Measurements from ENCODE around the gene HYAL3. TPM values are rescaled to one million over a fixed set of nuclear protein-coding genes. Genes with fewer than 3 reads are reported as not detected.
A peak's percentile ranks its signal among the peaks of the same experiment; 100 is the strongest.

Gene HYAL3
- total RNA-seq, 6 experiments from 2014 or later, result 4.7 to 8.3 (median 5.8) TPM

- TF ChIP-seq CTCF (IDR thresholded peaks at IDR 0.05), result peak; percentile 81
- DNase-seq, result no peak
- Mint-ChIP-seq H3K27ac (peak overlapping the region; percentile 26), H3K9me3 (no peaks in the 10 kb centered on the region), H3K4me3 (no peak overlapping the region), H3K36me3 (ENCODE audit: low read depth) (peaks cover 13% of the 10 kb centered on the region), H3K4me1 (ENCODE audit: low read depth) (peaks cover 26% of the 10 kb centered on the region), H3K27me3 (ENCODE audit: insufficient read depth) (peaks cover 2% of the 10 kb centered on the region; the same call in 1 of the 2 replicates)
These were observed 42.0 kb downstream of the HYAL3 start for GRCh38 chr3:50256978-50257890.

GRCh38 chr3:50255251-50255615 lies 44.0 kb downstream of the HYAL3 start:
- no peak for DNase-seq
- TF ChIP-seq CTCF (IDR thresholded peaks at IDR 0.05), result no peak
- H3K27ac Mint-ChIP-seq, result peak overlapping the region; percentile 82
- H3K4me3 Mint-ChIP-seq, result no peak overlapping the region
- H3K4me1 Mint-ChIP-seq (ENCODE audit: low read depth), result peaks cover 37% of the 10 kb centered on the region
- no peaks in the 10 kb centered on the region for H3K9me3 Mint-ChIP-seq
- H3K36me3 Mint-ChIP-seq (ENCODE audit: low read depth), result peaks cover 21% of the 10 kb centered on the region
- H3K27me3 Mint-ChIP-seq (ENCODE audit: insufficient read depth), result peaks cover 4% of the 10 kb centered on the region; the same call in 1 of the 2 replicates

- peak; percentile 31; the same call in 1 of the 2 replicates for TF ChIP-seq CTCF (IDR thresholded peaks at IDR 0.05)
- Mint-ChIP-seq H3K27me3 (ENCODE audit: insufficient read depth) (peaks cover 5% of the 10 kb centered on the region; the same call in 1 of the 2 replicates), H3K9me3 (no peaks in the 10 kb centered on the region), H3K4me1 (ENCODE audit: low read depth) (peaks cover 41% of the 10 kb centered on the region), H3K36me3 (ENCODE audit: low read depth) (peaks cover 24% of the 10 kb centered on the region), H3K4me3 (no peak overlapping the region), H3K27ac (peak overlapping the region; percentile 82)
- no peak for DNase-seq
These were observed 44.5 kb downstream of the HYAL3 start for GRCh38 chr3:50254577-50255250.

- Mint-ChIP-seq H3K27ac (peak overlapping the region; percentile 93), H3K4me3 (peak overlapping the region; percentile 63)
- peak; percentile 97 for DNase-seq
These were observed 48.0 kb downstream of the HYAL3 start for GRCh38 chr3:50251220-50251619.

GRCh38 chr3:50250514-50250913 lies 48.7 kb downstream of the HYAL3 start:
- Mint-ChIP-seq H3K4me3 (no peak overlapping the region), H3K27ac (peak overlapping the region; percentile 62), H3K9me3 (no peaks in the 10 kb centered on the region), H3K36me3 (ENCODE audit: low read depth) (peaks cover 19% of the 10 kb centered on the region), H3K27me3 (ENCODE audit: insufficient read depth) (peaks cover 7% of the 10 kb centered on the region; the same call in 1 of the 2 replicates), H3K4me1 (ENCODE audit: low read depth) (peaks cover 77% of the 10 kb centered on the region)
- no peak for DNase-seq
- no peak for TF ChIP-seq CTCF (IDR thresholded peaks at IDR 0.05)

More at GRCh38 chr3:50251220-50251619, 48.0 kb downstream of the HYAL3 start:
- peaks cover 7% of the 10 kb centered on the region; the same call in 1 of the 2 replicates for H3K27me3 Mint-ChIP-seq (ENCODE audit: insufficient read depth)
- H3K9me3 Mint-ChIP-seq, result no peaks in the 10 kb centered on the region
- H3K36me3 Mint-ChIP-seq (ENCODE audit: low read depth), result peaks cover 19% of the 10 kb centered on the region
- no peak for TF ChIP-seq CTCF (IDR thresholded peaks at IDR 0.05)
- H3K4me1 Mint-ChIP-seq (ENCODE audit: low read depth), result peaks cover 70% of the 10 kb centered on the region

Measured in HFFc6 (cell line).